ENCODE results near the gene DUSP23.

DUSP23 gene

DNA sequence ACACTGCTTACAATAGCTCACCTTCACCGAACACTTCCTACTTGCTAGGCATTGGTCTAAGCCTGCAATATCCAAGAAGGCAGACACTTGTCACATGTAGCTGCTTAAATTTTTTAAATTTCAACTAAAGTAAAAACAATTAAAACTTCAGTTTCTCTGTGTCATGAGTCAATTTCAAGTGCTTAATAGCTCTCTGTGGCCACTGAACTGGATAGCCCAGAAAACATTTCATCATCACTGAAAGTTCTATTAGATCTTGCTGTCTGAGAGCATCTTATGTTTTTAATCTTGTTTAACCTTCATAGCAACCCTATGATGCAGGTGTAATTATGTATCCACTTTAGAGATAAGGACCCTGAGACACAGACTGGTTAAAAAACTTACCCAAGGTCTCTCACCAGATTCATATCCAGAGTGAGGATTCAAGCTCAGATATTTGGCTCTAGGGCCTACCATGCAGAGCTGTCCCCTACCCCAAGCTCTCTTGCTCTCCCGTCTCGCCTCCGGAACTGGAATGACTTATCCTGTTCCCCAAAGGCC, 18.8 kb downstream of the DUSP23 start:
- Histone ChIP-seq H3K4me1 (ENCODE audit: insufficient read depth, low read length, severe bottlenecking) (no peaks in the 10 kb centered on the region), H3K9me3 (ENCODE audit: low read length) (no peaks in the 10 kb centered on the region), H3K79me2 (ENCODE audit: insufficient read depth, low read length) (no peaks in the 10 kb centered on the region), H3K4me2 (ENCODE audit: low read length) (no peak overlapping the region), H2AFZ (ENCODE audit: low read length) (no peak overlapping the region), H3K27ac (ENCODE audit: low read depth, low read length, poor library complexity, severe bottlenecking) (no peak overlapping the region), H4K20me1 (ENCODE audit: insufficient read depth, low read length) (no peaks in the 10 kb centered on the region), H3K27me3 (ENCODE audit: insufficient read depth, low read length) (no peaks in the 10 kb centered on the region), H3F3A (ENCODE audit: insufficient read depth, low read length) (no peaks in the 10 kb centered on the region), H3K4me3 (ENCODE audit: low read depth, low read length, poor library complexity, severe bottlenecking) (no peak overlapping the region), H3K36me3 (ENCODE audit: insufficient read depth, low read length) (no peaks in the 10 kb centered on the region), H3K9ac (ENCODE audit: low read length) (no peak overlapping the region), H3K9me2 (ENCODE audit: low read depth, low read length) (no peaks in the 10 kb centered on the region)
- TF ChIP-seq EZH2 (IDR thresholded peaks at IDR 0.05; ENCODE audit: borderline replicate concordance, low read length) = no peak
- TF ChIP-seq, protein P1, sequence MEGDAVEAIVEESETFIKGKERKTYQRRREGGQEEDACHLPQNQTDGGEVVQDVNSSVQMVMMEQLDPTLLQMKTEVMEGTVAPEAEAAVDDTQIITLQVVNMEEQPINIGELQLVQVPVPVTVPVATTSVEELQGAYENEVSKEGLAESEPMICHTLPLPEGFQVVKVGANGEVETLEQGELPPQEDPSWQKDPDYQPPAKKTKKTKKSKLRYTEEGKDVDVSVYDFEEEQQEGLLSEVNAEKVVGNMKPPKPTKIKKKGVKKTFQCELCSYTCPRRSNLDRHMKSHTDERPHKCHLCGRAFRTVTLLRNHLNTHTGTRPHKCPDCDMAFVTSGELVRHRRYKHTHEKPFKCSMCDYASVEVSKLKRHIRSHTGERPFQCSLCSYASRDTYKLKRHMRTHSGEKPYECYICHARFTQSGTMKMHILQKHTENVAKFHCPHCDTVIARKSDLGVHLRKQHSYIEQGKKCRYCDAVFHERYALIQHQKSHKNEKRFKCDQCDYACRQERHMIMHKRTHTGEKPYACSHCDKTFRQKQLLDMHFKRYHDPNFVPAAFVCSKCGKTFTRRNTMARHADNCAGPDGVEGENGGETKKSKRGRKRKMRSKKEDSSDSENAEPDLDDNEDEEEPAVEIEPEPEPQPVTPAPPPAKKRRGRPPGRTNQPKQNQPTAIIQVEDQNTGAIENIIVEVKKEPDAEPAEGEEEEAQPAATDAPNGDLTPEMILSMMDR (IDR thresholded peaks at IDR 0.05; ENCODE audit: low read length) = no peak

DNA sequence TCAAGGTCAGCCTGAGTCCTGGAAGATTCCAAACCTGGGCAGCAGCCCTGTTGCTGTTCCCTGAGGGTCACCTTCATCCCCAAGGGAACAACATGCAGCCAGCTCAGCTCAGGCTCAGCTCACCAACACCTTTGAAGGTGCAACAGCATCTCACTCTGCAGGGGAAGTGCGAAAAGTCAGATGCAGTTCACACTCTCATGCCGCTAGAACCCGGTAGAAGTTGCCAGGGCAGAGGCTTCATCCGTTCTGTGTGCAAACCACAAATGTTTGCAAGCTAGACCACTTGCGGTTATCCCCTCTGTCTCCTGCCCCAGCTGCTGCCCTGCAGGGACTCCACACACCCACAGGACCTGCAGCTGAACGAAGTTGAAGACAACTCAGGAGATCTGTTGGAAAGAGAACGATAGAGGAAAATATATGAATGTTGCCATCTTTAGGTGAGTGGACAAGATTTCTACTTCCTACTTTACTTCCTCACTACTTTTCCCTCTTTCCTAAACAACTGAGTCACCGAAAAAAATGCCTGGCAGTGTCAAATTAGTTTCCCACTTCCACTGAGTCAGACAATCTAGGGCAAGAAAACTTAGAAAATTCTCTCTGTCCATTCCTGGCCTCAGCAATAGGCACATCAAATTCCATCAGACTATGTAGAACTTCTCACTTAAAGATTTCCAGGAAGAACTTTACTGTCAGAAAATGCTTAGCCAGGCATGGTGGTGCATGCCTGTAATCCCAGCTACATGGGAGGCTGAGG, 19.6 kb downstream of the DUSP23 start:
- Histone ChIP-seq H3K79me2 (ENCODE audit: insufficient read depth, low read length) (no peaks in the 10 kb centered on the region), H3K9me2 (ENCODE audit: low read depth, low read length) (no peaks in the 10 kb centered on the region), H2AFZ (ENCODE audit: low read length) (no peak overlapping the region), H3K36me3 (ENCODE audit: insufficient read depth, low read length) (no peaks in the 10 kb centered on the region), H3K27me3 (ENCODE audit: insufficient read depth, low read length) (no peaks in the 10 kb centered on the region), H3F3A (ENCODE audit: insufficient read depth, low read length) (no peaks in the 10 kb centered on the region), H3K4me3 (ENCODE audit: low read depth, low read length, poor library complexity, severe bottlenecking) (no peak overlapping the region), H3K9me3 (ENCODE audit: low read length) (no peaks in the 10 kb centered on the region), H3K4me2 (ENCODE audit: low read length) (no peak overlapping the region), H3K27ac (ENCODE audit: low read depth, low read length, poor library complexity, severe bottlenecking) (no peak overlapping the region), H3K9ac (ENCODE audit: low read length) (no peak overlapping the region), H4K20me1 (ENCODE audit: insufficient read depth, low read length) (no peaks in the 10 kb centered on the region), H3K4me1 (ENCODE audit: insufficient read depth, low read length, severe bottlenecking) (no peaks in the 10 kb centered on the region)
- no peak for TF ChIP-seq EZH2 (IDR thresholded peaks at IDR 0.05; ENCODE audit: borderline replicate concordance, low read length)
- TF ChIP-seq, protein P1 (IDR thresholded peaks at IDR 0.05; ENCODE audit: low read length) = no peak

DNA sequence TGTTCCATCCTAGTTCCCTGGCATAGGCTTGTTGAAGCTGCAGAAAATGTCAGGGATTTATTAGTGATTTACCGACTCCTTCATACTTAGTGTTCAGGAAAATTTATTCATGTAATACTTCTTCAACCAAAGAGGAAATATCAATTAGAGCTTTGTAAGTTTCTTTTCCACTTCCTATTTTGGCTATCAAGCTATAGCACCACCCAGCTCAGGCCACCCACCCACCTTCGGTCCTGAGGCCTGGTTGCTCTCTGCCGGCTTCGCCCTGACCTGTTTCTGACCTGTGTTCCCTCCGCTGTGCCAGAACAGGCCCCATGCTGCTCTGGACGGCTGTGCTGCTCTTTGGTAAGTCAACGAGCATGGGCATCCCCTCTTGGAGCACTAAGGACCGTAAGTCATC, 21.3 kb downstream of the DUSP23 start, which contains the start of gene FCRL6:
Gene FCRL6, plus strand, starts transcription at position 250 of the 400 bp plus-strand sequence. Its CDS starts 65 bp downstream, at position 315.
- Histone ChIP-seq H3K36me3 (ENCODE audit: insufficient read depth, low read length) (no peaks in the 10 kb centered on the region), H2AFZ (ENCODE audit: low read length) (no peak within 1 kb of the TSS), H3K27ac (ENCODE audit: low read depth, low read length, poor library complexity, severe bottlenecking) (no peak within 1 kb of the TSS), H3F3A (ENCODE audit: insufficient read depth, low read length) (no peaks in the 10 kb centered on the region), H4K20me1 (ENCODE audit: insufficient read depth, low read length) (no peaks in the 10 kb centered on the region), H3K4me3 (ENCODE audit: low read depth, low read length, poor library complexity, severe bottlenecking) (no peak within 1 kb of the TSS), H3K27me3 (ENCODE audit: insufficient read depth, low read length) (no peaks in the 10 kb centered on the region), H3K4me2 (ENCODE audit: low read length) (no peak within 1 kb of the TSS), H3K79me2 (ENCODE audit: insufficient read depth, low read length) (no peaks in the 10 kb centered on the region), H3K9me3 (ENCODE audit: low read length) (no peaks in the 10 kb centered on the region), H3K9me2 (ENCODE audit: low read depth, low read length) (no peaks in the 10 kb centered on the region), H3K4me1 (ENCODE audit: insufficient read depth, low read length, severe bottlenecking) (no peaks in the 10 kb centered on the region), H3K9ac (ENCODE audit: low read length) (no peak within 1 kb of the TSS)
- no peak for TF ChIP-seq EZH2 (IDR thresholded peaks at IDR 0.05; ENCODE audit: borderline replicate concordance, low read length)
- TF ChIP-seq, protein P1 (IDR thresholded peaks at IDR 0.05; ENCODE audit: low read length) = no peak

All from OCI-LY1 (cell line).